Spinal cord (tissue), 10 donors: ENCODE data around the gene DIAPH1. TPM values are rescaled to one million over a fixed set of nuclear protein-coding genes. Genes with fewer than 3 reads are reported as not detected.

ENCODE experiments used
- DNase-seq, 6 donors: peaks; one replicate each; pipeline versions ENCODE4 v3.0.0 to v3.0.0-alpha.2; 2013 to 2015; ENCODE audit warnings: low spot score in 6 of 6, low read depth in 4 of 6
- H3K27ac ChIP-seq: one replicate; pipeline ENCODE4 v1.5.1; 2013; ENCODE audit warnings: low read depth, low read length, control low read depth
- H3K27me3 ChIP-seq: one replicate; pipeline ENCODE4 v1.6.1; 2013; ENCODE audit warnings: low read length; ENCODE audit not compliant: control insufficient read depth, insufficient read depth
- H3K36me3 ChIP-seq: one replicate; pipeline ENCODE4 v1.6.1; 2013; ENCODE audit warnings: low read length; ENCODE audit not compliant: control insufficient read depth, insufficient read depth
- H3K4me1 ChIP-seq: one replicate; pipeline ENCODE4 v1.6.1; 2013; ENCODE audit warnings: low read length; ENCODE audit not compliant: control insufficient read depth, insufficient read depth
- H3K4me3 ChIP-seq: one replicate; pipeline ENCODE4 v1.5.1; 2013; ENCODE audit warnings: low read depth, low read length, control low read depth
- H3K9me3 ChIP-seq: one replicate; pipeline ENCODE4 v1.6.1; 2013; ENCODE audit warnings: low read length; ENCODE audit not compliant: control insufficient read depth, insufficient read depth
- WGBS: methylation state at CpG from one replicate; pipeline ENCODE4 v1.1.5; 2013; ENCODE audit warnings: missing lambda C conversion rate; ENCODE audit not compliant: insufficient coverage; 5-methylcytosine and 5-hydroxymethylcytosine counted together
- polyA plus RNA-seq, 2 donors: library from polyadenylated mRNA; unstranded; fragments of 120-200 nt; gene quantifications; one replicate each; pipeline ENCODE4 v1.2.1, GENCODE V29; 2013; ENCODE audit not compliant: insufficient read length in 2 of 2
- total RNA-seq, 2 donors: library from RNA; depleted of rRNA in 1 of 2; stranded (reverse); fragments of 120-200 nt in 1 of 2; fragments of >200 nt in 1 of 2; gene quantifications; one replicate each; pipeline versions ENCODE4 v1.2.3 to v1.2.4, GENCODE V29; 2013 to 2014
- donor health status: healthy.

The DIAPH1 gene
- total and polyA plus RNA-seq, 4 donors: 23.6 to 44.4 (median 31.1) TPM

DNA sequence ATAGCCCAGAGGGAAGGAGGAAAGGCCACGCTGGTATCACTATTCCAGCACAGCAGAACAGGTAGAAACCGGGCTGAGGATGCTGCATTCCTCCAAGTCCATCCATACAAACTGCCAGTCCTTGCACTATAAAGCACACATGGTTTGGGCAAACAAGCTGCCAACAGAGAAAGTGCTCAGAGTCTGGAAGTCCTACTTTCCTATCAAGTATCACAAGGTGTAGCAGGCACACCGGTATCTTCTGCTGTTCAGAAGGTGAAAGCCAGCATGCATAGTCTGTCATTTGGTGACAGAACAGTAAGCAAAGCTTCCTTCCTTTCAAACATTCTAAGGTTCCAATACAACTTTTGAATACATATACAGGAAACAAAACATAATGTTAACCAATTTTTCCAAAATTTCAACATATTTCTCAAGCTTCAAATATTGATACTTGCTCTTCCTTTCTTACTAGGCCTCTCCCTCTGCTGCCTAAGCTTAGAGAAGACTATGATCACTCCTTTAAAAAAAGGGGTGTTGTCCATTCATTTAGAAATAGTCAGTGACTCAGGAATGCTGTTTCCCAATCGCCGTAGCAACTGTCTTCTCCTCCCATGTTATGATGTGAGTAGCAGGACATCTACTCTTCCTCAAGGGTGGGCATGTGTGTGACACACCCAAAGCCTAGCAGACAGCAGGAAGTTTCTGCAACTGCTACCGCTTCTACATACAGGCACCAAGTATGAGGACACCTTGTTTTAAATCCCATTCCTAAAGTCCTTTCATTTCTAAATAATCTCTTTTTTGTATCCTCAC is 14.7 kb downstream of the DIAPH1 start:
- no peaks in the 10 kb centered on the region for H3K9me3 ChIP-seq
- no peaks in the 10 kb centered on the region for H3K36me3 ChIP-seq
- peak in 1 of 6 donors; percentile 15 for DNase-seq
- no peak overlapping the region for H3K4me3 ChIP-seq
- H3K4me1 ChIP-seq: no peaks in the 10 kb centered on the region
- H3K27me3 ChIP-seq: no peaks in the 10 kb centered on the region
- peak overlapping the region; percentile 49 for H3K27ac ChIP-seq
- WGBS: 92% methylated on average over 3 of the region's 6 CpGs

DNA sequence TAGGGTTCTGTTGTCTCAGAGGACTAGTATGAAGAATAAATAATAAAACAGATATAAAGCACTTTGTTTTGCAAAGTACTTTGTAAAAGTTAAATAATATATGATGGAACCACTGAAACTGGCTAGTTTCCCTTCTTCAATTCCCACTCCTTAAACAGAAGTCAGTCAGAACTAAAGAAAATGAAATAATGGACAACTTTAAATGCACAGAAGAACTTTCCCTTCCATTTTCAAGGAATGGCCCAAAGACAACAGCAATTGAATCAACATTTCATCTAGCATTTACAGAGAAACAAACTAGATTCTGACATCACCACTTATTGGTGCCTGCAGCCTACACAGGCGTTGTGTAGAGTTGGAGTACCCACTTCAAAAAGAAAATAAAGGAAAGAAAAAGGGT is 16.2 kb downstream of the DIAPH1 start:
- no peak overlapping the region for H3K27ac ChIP-seq
- no CpG with 5 or more reads among the region's 1 CpG for WGBS
- H3K9me3 ChIP-seq: no peaks in the 10 kb centered on the region
- H3K36me3 ChIP-seq: no peaks in the 10 kb centered on the region
- H3K27me3 ChIP-seq: no peaks in the 10 kb centered on the region
- no peak for DNase-seq
- H3K4me3 ChIP-seq: no peak overlapping the region
- no peaks in the 10 kb centered on the region for H3K4me1 ChIP-seq

DNA sequence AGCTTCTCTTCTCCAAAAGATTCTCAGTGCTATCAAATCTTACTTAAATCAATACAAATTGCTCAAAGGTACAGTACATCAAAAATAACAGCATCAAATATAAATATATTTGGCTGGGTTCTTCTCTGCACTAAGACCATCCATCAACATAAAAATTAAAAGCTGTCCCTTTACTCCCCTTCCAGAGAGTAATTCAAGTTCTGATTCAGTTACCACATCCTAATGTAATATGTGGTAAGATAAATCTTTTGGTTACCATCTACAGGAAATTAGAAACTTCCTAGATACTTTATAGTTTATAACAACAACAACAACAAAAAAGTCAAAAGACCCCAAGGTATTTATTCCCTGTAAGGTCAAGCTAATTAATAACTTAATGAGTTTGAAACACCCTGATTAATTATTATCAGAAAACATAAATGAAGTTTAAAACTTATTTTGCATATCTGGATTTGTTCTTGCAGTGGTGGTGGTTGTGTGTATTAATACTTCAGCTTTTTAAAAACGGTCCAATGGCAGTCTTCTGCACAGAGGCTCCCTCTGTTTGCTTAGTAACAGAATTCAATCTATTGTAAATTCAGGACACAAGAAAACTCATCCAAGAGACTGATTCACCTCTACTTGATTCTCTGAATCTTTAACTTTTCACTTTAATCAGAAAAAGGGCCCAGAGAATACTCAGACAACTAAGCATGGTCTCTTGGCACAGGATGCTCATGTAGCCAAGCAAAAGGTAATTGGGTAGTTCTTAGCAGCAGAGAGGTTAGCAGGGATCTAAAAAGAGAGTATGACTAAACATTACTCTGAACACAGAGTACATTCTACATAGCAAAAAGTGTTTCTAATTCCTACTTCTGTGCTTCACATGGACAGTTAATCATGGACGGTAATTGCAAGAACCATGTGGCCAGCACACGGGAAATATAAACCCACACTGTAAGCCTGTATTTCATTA is 20.1 kb downstream of the DIAPH1 start:
- H3K9me3 ChIP-seq: no peaks in the 10 kb centered on the region
- H3K27ac ChIP-seq: no peak overlapping the region
- H3K4me1 ChIP-seq: no peaks in the 10 kb centered on the region
- no peak overlapping the region for H3K4me3 ChIP-seq
- no peaks in the 10 kb centered on the region for H3K27me3 ChIP-seq
- WGBS: no CpG with 5 or more reads among the region's 3 CpGs
- peaks cover 4% of the 10 kb centered on the region for H3K36me3 ChIP-seq
- DNase-seq: no peak

GRCh38 chr5:141597814-141598213 is 21.0 kb downstream of the DIAPH1 start:
- no peak for DNase-seq
- peaks cover 4% of the 10 kb centered on the region for H3K36me3 ChIP-seq
- WGBS: 80% methylated on average over 1 of the region's 2 CpGs
- H3K9me3 ChIP-seq: no peaks in the 10 kb centered on the region
- H3K4me1 ChIP-seq: no peaks in the 10 kb centered on the region
- no peak overlapping the region for H3K27ac ChIP-seq
- no peaks in the 10 kb centered on the region for H3K27me3 ChIP-seq
- H3K4me3 ChIP-seq: no peak overlapping the region

DNA sequence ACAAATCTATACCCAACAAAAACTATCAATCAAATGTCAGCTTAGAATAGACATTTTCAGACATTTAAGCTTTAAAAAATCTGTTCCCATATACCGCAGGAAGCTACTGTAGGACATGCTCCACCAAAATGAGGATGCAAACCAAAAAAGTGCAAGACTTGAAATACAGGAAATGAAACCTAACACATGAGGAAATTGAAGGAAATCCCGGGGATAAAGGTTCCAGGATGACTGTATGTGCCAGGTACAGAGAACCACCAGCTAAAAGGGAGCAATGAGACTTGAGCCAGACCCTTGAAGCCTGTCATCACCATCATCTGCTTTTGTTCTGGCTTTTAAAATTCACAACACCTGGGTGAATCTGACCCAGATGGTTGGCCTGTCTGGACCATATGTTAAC is 21.4 kb downstream of the DIAPH1 start:
- WGBS: 86% methylated on average over 1 of the region's 2 CpGs
- Histone ChIP-seq H3K4me3 (no peak overlapping the region), H3K9me3 (no peaks in the 10 kb centered on the region), H3K36me3 (peaks cover 4% of the 10 kb centered on the region), H3K27ac (no peak overlapping the region), H3K4me1 (no peaks in the 10 kb centered on the region), H3K27me3 (no peaks in the 10 kb centered on the region)
- no peak for DNase-seq

- DNase-seq: no peak
- no CpG with 5 or more reads among the region's 1 CpG for WGBS
- no peak overlapping the region for H3K27ac ChIP-seq
- peaks cover 4% of the 10 kb centered on the region for H3K36me3 ChIP-seq
- no peaks in the 10 kb centered on the region for H3K9me3 ChIP-seq
- no peak overlapping the region for H3K4me3 ChIP-seq
- no peaks in the 10 kb centered on the region for H3K27me3 ChIP-seq
- no peaks in the 10 kb centered on the region for H3K4me1 ChIP-seq
Observed at GRCh38 chr5:141596867-141597266, 21.9 kb downstream of the DIAPH1 start.

DNA sequence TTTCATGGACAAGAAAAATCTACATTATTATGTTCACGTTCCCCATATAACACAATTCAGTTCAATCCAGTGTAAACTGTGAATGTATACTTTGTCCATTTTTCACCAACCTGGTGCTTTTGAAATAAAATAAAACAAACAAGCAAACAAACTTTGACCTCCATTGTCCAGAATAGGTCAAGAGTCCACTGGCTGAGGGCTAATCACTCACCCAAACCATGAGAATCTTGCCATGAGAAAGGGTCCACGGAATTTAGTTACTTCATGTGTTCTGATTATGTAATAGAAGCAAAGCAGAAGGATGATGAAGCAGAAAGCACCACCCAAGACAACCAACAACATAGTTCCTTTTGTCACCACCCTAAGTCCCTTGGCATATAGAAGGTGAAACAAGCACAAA is 28.7 kb downstream of the DIAPH1 start:
- Histone ChIP-seq H3K27ac (no peak overlapping the region), H3K9me3 (no peaks in the 10 kb centered on the region), H3K36me3 (peaks cover 8% of the 10 kb centered on the region), H3K27me3 (no peaks in the 10 kb centered on the region), H3K4me1 (no peaks in the 10 kb centered on the region), H3K4me3 (no peak overlapping the region)
- no peak for DNase-seq
- WGBS: no CpG with 5 or more reads among the region's 2 CpGs

DNA sequence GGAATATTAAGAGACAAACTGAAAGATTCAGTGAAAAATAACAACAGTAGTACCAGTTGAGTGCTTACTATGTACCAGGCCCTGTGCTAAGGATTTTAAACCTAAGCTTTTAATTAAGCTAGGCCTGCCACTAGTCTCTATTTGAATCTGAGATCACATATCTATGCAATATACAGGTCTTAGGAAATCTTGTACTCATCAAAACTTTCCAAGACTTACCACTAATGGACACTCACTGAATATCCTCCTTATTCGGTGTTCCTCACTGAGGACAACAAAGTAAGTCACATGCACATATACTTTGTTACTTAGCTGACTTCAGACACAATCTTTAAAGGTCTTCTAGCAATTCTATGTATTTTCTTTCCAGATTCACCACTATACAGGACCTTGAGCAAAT is 32.6 kb downstream of the DIAPH1 start:
- Histone ChIP-seq H3K27ac (no peak overlapping the region), H3K36me3 (peaks cover 17% of the 10 kb centered on the region), H3K27me3 (no peaks in the 10 kb centered on the region), H3K4me1 (no peaks in the 10 kb centered on the region), H3K4me3 (no peak overlapping the region), H3K9me3 (no peaks in the 10 kb centered on the region)
- 86% methylated on average over 1 of the region's 1 CpG for WGBS
- DNase-seq: no peak

GRCh38 chr5:141585594-141585993 is 33.2 kb downstream of the DIAPH1 start:
- 100% methylated on average over 2 of the region's 6 CpGs for WGBS
- no peaks in the 10 kb centered on the region for H3K4me1 ChIP-seq
- DNase-seq: no peak
- no peaks in the 10 kb centered on the region for H3K9me3 ChIP-seq
- no peaks in the 10 kb centered on the region for H3K27me3 ChIP-seq
- peaks cover 17% of the 10 kb centered on the region for H3K36me3 ChIP-seq
- no peak overlapping the region for H3K4me3 ChIP-seq
- no peak overlapping the region for H3K27ac ChIP-seq
